ENCODE results near the gene ASPSCR1.

DNA sequence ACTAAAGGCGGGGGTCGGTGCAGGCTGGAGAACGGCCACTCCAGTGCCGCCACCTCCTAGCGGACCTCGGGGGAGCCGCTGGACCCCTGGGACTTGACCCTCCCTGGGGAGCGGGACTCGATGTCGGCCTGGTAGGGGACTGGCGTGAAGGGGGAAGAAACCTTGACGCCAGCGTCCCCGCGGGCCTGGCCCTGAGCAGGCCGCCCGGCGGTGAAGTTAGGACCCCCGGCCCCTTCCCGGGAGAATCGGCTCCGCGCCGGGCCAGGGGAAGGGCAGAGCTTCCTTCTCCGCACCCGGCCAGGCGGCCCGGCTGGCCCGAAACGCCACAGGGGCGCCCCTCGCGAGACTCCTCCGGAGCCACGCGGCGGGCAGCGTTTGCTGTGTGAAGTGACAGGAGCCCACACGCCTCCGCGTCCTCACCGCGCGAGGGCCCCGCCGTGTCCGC, 87.8 kb downstream of the ASPSCR1 start:
- TF ChIP-seq, protein P1, sequence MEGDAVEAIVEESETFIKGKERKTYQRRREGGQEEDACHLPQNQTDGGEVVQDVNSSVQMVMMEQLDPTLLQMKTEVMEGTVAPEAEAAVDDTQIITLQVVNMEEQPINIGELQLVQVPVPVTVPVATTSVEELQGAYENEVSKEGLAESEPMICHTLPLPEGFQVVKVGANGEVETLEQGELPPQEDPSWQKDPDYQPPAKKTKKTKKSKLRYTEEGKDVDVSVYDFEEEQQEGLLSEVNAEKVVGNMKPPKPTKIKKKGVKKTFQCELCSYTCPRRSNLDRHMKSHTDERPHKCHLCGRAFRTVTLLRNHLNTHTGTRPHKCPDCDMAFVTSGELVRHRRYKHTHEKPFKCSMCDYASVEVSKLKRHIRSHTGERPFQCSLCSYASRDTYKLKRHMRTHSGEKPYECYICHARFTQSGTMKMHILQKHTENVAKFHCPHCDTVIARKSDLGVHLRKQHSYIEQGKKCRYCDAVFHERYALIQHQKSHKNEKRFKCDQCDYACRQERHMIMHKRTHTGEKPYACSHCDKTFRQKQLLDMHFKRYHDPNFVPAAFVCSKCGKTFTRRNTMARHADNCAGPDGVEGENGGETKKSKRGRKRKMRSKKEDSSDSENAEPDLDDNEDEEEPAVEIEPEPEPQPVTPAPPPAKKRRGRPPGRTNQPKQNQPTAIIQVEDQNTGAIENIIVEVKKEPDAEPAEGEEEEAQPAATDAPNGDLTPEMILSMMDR (IDR thresholded peaks at IDR 0.05) = no peak
- no peak for TF ChIP-seq EP300 (IDR thresholded peaks at IDR 0.05)
